ENCODE data around the gene CCR4.

- TF ChIP-seq DPF2 (IDR thresholded peaks at IDR 0.05), result no peak
- TF ChIP-seq POLR2AphosphoS2 (IDR thresholded peaks at IDR 0.05; ENCODE audit: low read depth, low read length), result no peak
- no peak for TF ChIP-seq RFX5 (IDR thresholded peaks at IDR 0.05; ENCODE audit: low read depth, low read length)
- TF ChIP-seq, protein P1, sequence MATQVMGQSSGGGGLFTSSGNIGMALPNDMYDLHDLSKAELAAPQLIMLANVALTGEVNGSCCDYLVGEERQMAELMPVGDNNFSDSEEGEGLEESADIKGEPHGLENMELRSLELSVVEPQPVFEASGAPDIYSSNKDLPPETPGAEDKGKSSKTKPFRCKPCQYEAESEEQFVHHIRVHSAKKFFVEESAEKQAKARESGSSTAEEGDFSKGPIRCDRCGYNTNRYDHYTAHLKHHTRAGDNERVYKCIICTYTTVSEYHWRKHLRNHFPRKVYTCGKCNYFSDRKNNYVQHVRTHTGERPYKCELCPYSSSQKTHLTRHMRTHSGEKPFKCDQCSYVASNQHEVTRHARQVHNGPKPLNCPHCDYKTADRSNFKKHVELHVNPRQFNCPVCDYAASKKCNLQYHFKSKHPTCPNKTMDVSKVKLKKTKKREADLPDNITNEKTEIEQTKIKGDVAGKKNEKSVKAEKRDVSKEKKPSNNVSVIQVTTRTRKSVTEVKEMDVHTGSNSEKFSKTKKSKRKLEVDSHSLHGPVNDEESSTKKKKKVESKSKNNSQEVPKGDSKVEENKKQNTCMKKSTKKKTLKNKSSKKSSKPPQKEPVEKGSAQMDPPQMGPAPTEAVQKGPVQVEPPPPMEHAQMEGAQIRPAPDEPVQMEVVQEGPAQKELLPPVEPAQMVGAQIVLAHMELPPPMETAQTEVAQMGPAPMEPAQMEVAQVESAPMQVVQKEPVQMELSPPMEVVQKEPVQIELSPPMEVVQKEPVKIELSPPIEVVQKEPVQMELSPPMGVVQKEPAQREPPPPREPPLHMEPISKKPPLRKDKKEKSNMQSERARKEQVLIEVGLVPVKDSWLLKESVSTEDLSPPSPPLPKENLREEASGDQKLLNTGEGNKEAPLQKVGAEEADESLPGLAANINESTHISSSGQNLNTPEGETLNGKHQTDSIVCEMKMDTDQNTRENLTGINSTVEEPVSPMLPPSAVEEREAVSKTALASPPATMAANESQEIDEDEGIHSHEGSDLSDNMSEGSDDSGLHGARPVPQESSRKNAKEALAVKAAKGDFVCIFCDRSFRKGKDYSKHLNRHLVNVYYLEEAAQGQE (IDR thresholded peaks at IDR 0.05; ENCODE audit: low read depth, low read length), result no peak
Measured at GRCh38 chr3:33004961-33005360, 53.5 kb downstream of the CCR4 start.

All from GM12878 (cell line).